ENCODE data around the gene TRANK1. TPM values are rescaled to one million over a fixed set of nuclear protein-coding genes. Genes with fewer than 3 reads are reported as not detected.

Gene TRANK1
- total RNA-seq, 1 donor from 2014 or later = 135 TPM

GRCh38 chr3:36803091-36803791, 141.6 kb downstream of the TRANK1 start:
- CTCF ChIA-PET = no interaction called here
- intact Hi-C loops (cut with micrococcal nuclease) = no loop called here
- TF ChIP-seq CTCF (IDR thresholded peaks at IDR 0.05) = no peak
- Mint-ChIP-seq H3K4me3 (no peak overlapping the region), H3K36me3 (ENCODE audit: low read depth) (no peaks in the 10 kb centered on the region), H3K27me3 (peaks cover 45% of the 10 kb centered on the region), H3K27ac (no peak overlapping the region), H3K4me1 (no peaks in the 10 kb centered on the region), H3K9me3 (peaks cover 8% of the 10 kb centered on the region)
- POLR2A ChIA-PET = no interaction called here
- ATAC-seq (ENCODE audit: low read depth) = no peak
- no peak for DNase-seq

- ChIA-PET CTCF (no interaction called here), POLR2A (no interaction called here)
- Mint-ChIP-seq H3K27ac (no peak overlapping the region), H3K4me3 (no peak overlapping the region), H3K36me3 (ENCODE audit: low read depth) (no peaks in the 10 kb centered on the region), H3K9me3 (no peaks in the 10 kb centered on the region), H3K4me1 (no peaks in the 10 kb centered on the region), H3K27me3 (peaks cover 38% of the 10 kb centered on the region)
- DNase-seq (no peak), ATAC-seq (ENCODE audit: low read depth) (no peak)
- intact Hi-C loops (cut with micrococcal nuclease) = no loop called here
- TF ChIP-seq CTCF (IDR thresholded peaks at IDR 0.05) = no peak
Observed at GRCh38 chr3:36800533-36801116, 144.2 kb downstream of the TRANK1 start.

- CTCF ChIA-PET = no interaction called here
- intact Hi-C loops (cut with micrococcal nuclease) = no loop called here
Observed at GRCh38 chr3:36796881-36797280, 148.0 kb downstream of the TRANK1 start.

GRCh38 chr3:36796161-36796560, 148.7 kb downstream of the TRANK1 start:
- POLR2A ChIA-PET = no interaction called here
- TF ChIP-seq CTCF (IDR thresholded peaks at IDR 0.05) = no peak
- DNase-seq = no peak
- CTCF ChIA-PET = no interaction called here
- intact Hi-C loops (cut with micrococcal nuclease) = no loop called here
- H3K9me3 Mint-ChIP-seq = no peaks in the 10 kb centered on the region
- no peak overlapping the region for H3K27ac Mint-ChIP-seq
- H3K27me3 Mint-ChIP-seq = peaks cover 13% of the 10 kb centered on the region
- no peak overlapping the region for H3K4me3 Mint-ChIP-seq
- no peaks in the 10 kb centered on the region for H3K4me1 Mint-ChIP-seq
- H3K36me3 Mint-ChIP-seq (ENCODE audit: low read depth) = no peaks in the 10 kb centered on the region
- ATAC-seq (ENCODE audit: low read depth) = no peak

More at GRCh38 chr3:36796881-36797280, 148.0 kb downstream of the TRANK1 start:
- Mint-ChIP-seq H3K4me3 (no peak overlapping the region), H3K36me3 (ENCODE audit: low read depth) (no peaks in the 10 kb centered on the region), H3K4me1 (no peaks in the 10 kb centered on the region), H3K27ac (no peak overlapping the region), H3K9me3 (no peaks in the 10 kb centered on the region), H3K27me3 (peaks cover 15% of the 10 kb centered on the region)
- DNase-seq (no peak), ATAC-seq (ENCODE audit: low read depth) (no peak)
- TF ChIP-seq CTCF (IDR thresholded peaks at IDR 0.05) = no peak
- POLR2A ChIA-PET = no interaction called here

GRCh38 chr3:36795622-36796021, 149.2 kb downstream of the TRANK1 start:
- Mint-ChIP-seq H3K9me3 (no peaks in the 10 kb centered on the region), H3K27me3 (peaks cover 10% of the 10 kb centered on the region), H3K27ac (no peak overlapping the region), H3K36me3 (ENCODE audit: low read depth) (no peaks in the 10 kb centered on the region), H3K4me1 (no peaks in the 10 kb centered on the region), H3K4me3 (no peak overlapping the region)
- ChIA-PET CTCF (no interaction called here), POLR2A (no interaction called here)
- ATAC-seq (ENCODE audit: low read depth) = no peak
- no peak for TF ChIP-seq CTCF (IDR thresholded peaks at IDR 0.05)
- DNase-seq = no peak
- intact Hi-C loops (cut with micrococcal nuclease) = no loop called here

All from activated B cell treated with CpG ODN at 0.5 μM for 24 hours (primary cell).